Trophoblast cell (in vitro differentiated cells and primary cell): ENCODE measurements around the gene ZMYND8.
A peak's percentile ranks its signal among the peaks of the same experiment; 100 is the strongest.

ENCODE experiments used
- DNase-seq, 2 donors: peaks; one replicate each; pipeline ENCODE4 v3.0.0-alpha.2; 2016
- H2AFZ ChIP-seq: 2 replicates; pipeline ENCODE4 v1.6.1; 2013; ENCODE audit warnings: low read length, moderate library complexity, mild to moderate bottlenecking; ENCODE audit not compliant: insufficient read depth, poor library complexity
- H2AK5ac ChIP-seq: 2 replicates; pipeline ENCODE4 v1.6.1; 2013; ENCODE audit warnings: mild to moderate bottlenecking, low read length
- H2BK120ac ChIP-seq: 2 replicates; pipeline ENCODE4 v1.6.1; 2013; ENCODE audit warnings: low read length, mild to moderate bottlenecking, moderate library complexity; ENCODE audit not compliant: insufficient read depth, poor library complexity
- H2BK12ac ChIP-seq: 2 replicates; pipeline ENCODE4 v1.6.1; 2013; ENCODE audit warnings: mild to moderate bottlenecking, low read length, moderate library complexity
- H2BK5ac ChIP-seq: 2 replicates; pipeline ENCODE4 v1.6.1; 2013; ENCODE audit warnings: low read length, low read depth, moderate library complexity, mild to moderate bottlenecking; ENCODE audit not compliant: poor library complexity
- H3K14ac ChIP-seq: 2 replicates; pipeline ENCODE4 v1.6.1; 2013; ENCODE audit warnings: mild to moderate bottlenecking, low read length
- H3K18ac ChIP-seq: 2 replicates; pipeline ENCODE4 v1.6.1; 2013; ENCODE audit warnings: mild to moderate bottlenecking, low read length
- H3K23ac ChIP-seq: 2 replicates; pipeline ENCODE4 v1.6.1; 2013; ENCODE audit warnings: low read length
- H3K27ac ChIP-seq: 2 replicates; pipeline ENCODE4 v1.5.1; 2013; ENCODE audit warnings: low read depth, mild to moderate bottlenecking, inconsistent platforms, low read length, moderate library complexity
- H3K27me3 ChIP-seq: 2 replicates; pipeline ENCODE4 v1.6.1; 2013; ENCODE audit warnings: inconsistent platforms, mild to moderate bottlenecking, low read length, moderate library complexity; ENCODE audit not compliant: insufficient read depth
- H3K36me3 ChIP-seq, 2 experiments: 1 replicate in 1 of 2; 2 replicates in 1 of 2; pipeline ENCODE4 v1.6.1; 2013; ENCODE audit warnings: low read length in 2 of 2, mild to moderate bottlenecking in 2 of 2, moderate library complexity in 1 of 2; ENCODE audit not compliant: insufficient read depth in 2 of 2, control insufficient read depth in 1 of 2
- H3K4ac ChIP-seq: 2 replicates; pipeline ENCODE4 v1.6.1; 2013; ENCODE audit warnings: low read depth, mild to moderate bottlenecking, low read length, moderate library complexity
- H3K4me1 ChIP-seq, 2 experiments: 1 replicate in 1 of 2; 2 replicates in 1 of 2; pipeline ENCODE4 v1.6.1; 2013; ENCODE audit warnings: low read length in 2 of 2, mild to moderate bottlenecking in 2 of 2, moderate library complexity in 1 of 2; ENCODE audit not compliant: insufficient read depth in 2 of 2, control insufficient read depth in 1 of 2
- H3K4me2 ChIP-seq: 2 replicates; pipeline ENCODE4 v1.6.1; 2013; ENCODE audit warnings: inconsistent platforms, mild to moderate bottlenecking, low read length, moderate library complexity
- H3K4me3 ChIP-seq: 2 replicates; pipeline ENCODE4 v1.5.1; 2013; ENCODE audit warnings: mild to moderate bottlenecking, low read depth, low read length, inconsistent platforms
- H3K79me1 ChIP-seq: one replicate; pipeline ENCODE4 v1.6.1; 2013; ENCODE audit warnings: low read length
- H3K79me2 ChIP-seq: 2 replicates; pipeline ENCODE4 v1.6.1; 2013; ENCODE audit warnings: low read length, mild to moderate bottlenecking; ENCODE audit not compliant: control insufficient read depth, insufficient read depth, poor library complexity
- H3K9ac ChIP-seq: 2 replicates; pipeline ENCODE4 v1.6.1; 2013; ENCODE audit warnings: mild to moderate bottlenecking, low read length
- H3K9me3 ChIP-seq: 2 replicates; pipeline ENCODE4 v1.6.1; 2013; ENCODE audit warnings: low read depth, mild to moderate bottlenecking, control low read depth, inconsistent platforms, low read length; ENCODE audit not compliant: insufficient read depth
- H4K12ac ChIP-seq: 2 replicates; pipeline ENCODE4 v1.6.1; 2013; ENCODE audit warnings: low read depth, mild to moderate bottlenecking, low read length, moderate library complexity
- H4K8ac ChIP-seq: 2 replicates; pipeline ENCODE4 v1.6.1; 2013; ENCODE audit warnings: low read depth, mild to moderate bottlenecking, low read length, moderate library complexity
- H4K91ac ChIP-seq: one replicate; pipeline ENCODE4 v1.6.1; 2013; ENCODE audit warnings: low read depth, mild to moderate bottlenecking, low read length, moderate library complexity
- WGBS: extraction: QIAGEN DNeasy Blood & Tissue Kit; methylation state at CpG from one replicate; pipeline ENCODE4 v1.1.7; 2013; ENCODE audit warnings: missing lambda C conversion rate; ENCODE audit not compliant: insufficient read length, insufficient coverage; ENCODE audit errors: extremely low coverage; 5-methylcytosine and 5-hydroxymethylcytosine counted together

ZMYND8 gene

GRCh38 chr20:47198254-47198671, 158.2 kb downstream of the ZMYND8 start:
- Histone ChIP-seq H2BK5ac (no peak overlapping the region), H4K12ac (no peak overlapping the region), H3K23ac (no peak overlapping the region), H3K4me2 (no peak overlapping the region), H3K4ac (no peak overlapping the region), H2AK5ac (no peak overlapping the region), H4K91ac (no peak overlapping the region), H3K9me3 (no peaks in the 10 kb centered on the region), H3K36me3 (no peaks in the 10 kb centered on the region), H3K18ac (no peak overlapping the region), H3K27me3 (no peaks in the 10 kb centered on the region), H2AFZ (no peak overlapping the region), H3K4me3 (no peak overlapping the region), H3K79me2 (no peaks in the 10 kb centered on the region), H3K4me1 (peaks cover 5 to 6% of the 10 kb centered on the region in 2 experiments), H3K79me1 (no peaks in the 10 kb centered on the region), H3K14ac (no peak overlapping the region), H2BK12ac (no peak overlapping the region), H2BK120ac (no peak overlapping the region), H3K27ac (no peak overlapping the region), H3K9ac (no peak overlapping the region), H4K8ac (no peak overlapping the region)
- no peak for DNase-seq
- whole genome bisulfite sequencing: no CpG with 5 or more reads among the region's 3 CpGs

- Histone ChIP-seq H2AK5ac (no peak overlapping the region), H3K23ac (no peak overlapping the region), H4K12ac (no peak overlapping the region), H2BK120ac (no peak overlapping the region), H3K9ac (no peak overlapping the region), H3K4me3 (no peak overlapping the region), H2AFZ (no peak overlapping the region), H3K27me3 (no peaks in the 10 kb centered on the region), H2BK5ac (no peak overlapping the region), H4K91ac (no peak overlapping the region), H3K14ac (no peak overlapping the region), H3K9me3 (no peaks in the 10 kb centered on the region), H3K4me2 (no peak overlapping the region), H3K18ac (no peak overlapping the region), H3K79me1 (no peaks in the 10 kb centered on the region), H3K36me3 (no peaks in the 10 kb centered on the region), H3K4ac (no peak overlapping the region), H4K8ac (no peak overlapping the region), H3K4me1 (peaks cover 3% of the 10 kb centered on the region in 2 experiments), H3K27ac (no peak overlapping the region), H3K79me2 (no peaks in the 10 kb centered on the region), H2BK12ac (no peak overlapping the region)
- no CpG with 5 or more reads among the region's 34 CpGs for WGBS
- DNase-seq: peak; percentile 56 to 90
Measured at GRCh38 chr20:47196091-47197081, 160.1 kb downstream of the ZMYND8 start.

GRCh38 chr20:47195573-47195972, 160.9 kb downstream of the ZMYND8 start:
- Histone ChIP-seq H3K36me3 (no peaks in the 10 kb centered on the region), H4K8ac (no peak overlapping the region), H3K4me2 (no peak overlapping the region), H3K9ac (no peak overlapping the region), H3K27ac (no peak overlapping the region), H3K14ac (no peak overlapping the region), H3K27me3 (no peaks in the 10 kb centered on the region), H2BK120ac (no peak overlapping the region), H3K9me3 (no peaks in the 10 kb centered on the region), H3K79me1 (no peaks in the 10 kb centered on the region), H4K12ac (no peak overlapping the region), H3K4ac (no peak overlapping the region), H4K91ac (no peak overlapping the region), H2BK5ac (no peak overlapping the region), H3K4me1 (peaks cover 3% of the 10 kb centered on the region in 2 experiments), H3K79me2 (no peaks in the 10 kb centered on the region), H2AK5ac (no peak overlapping the region), H2BK12ac (no peak overlapping the region), H3K4me3 (peak overlapping the region; percentile 20), H3K18ac (no peak overlapping the region), H3K23ac (no peak overlapping the region), H2AFZ (no peak overlapping the region)
- peak in 1 of 2 donors; percentile 34 for DNase-seq
- WGBS: no CpG with 5 or more reads among the region's 9 CpGs

- Histone ChIP-seq H2AK5ac (no peak overlapping the region), H3K27me3 (no peaks in the 10 kb centered on the region), H3K27ac (no peak overlapping the region), H2BK5ac (no peak overlapping the region), H3K18ac (no peak overlapping the region), H3K4ac (no peak overlapping the region), H3K4me2 (no peak overlapping the region), H4K8ac (no peak overlapping the region), H3K14ac (no peak overlapping the region), H4K12ac (no peak overlapping the region), H3K79me1 (no peaks in the 10 kb centered on the region), H4K91ac (no peak overlapping the region), H3K4me1 (peaks cover 3 to 5% of the 10 kb centered on the region in 2 experiments), H2BK12ac (no peak overlapping the region), H3K4me3 (no peak overlapping the region), H3K9me3 (peaks cover 2% of the 10 kb centered on the region), H3K36me3 (peaks cover 2 to 5% of the 10 kb centered on the region in 2 experiments), H3K23ac (no peak overlapping the region), H3K79me2 (no peaks in the 10 kb centered on the region), H2AFZ (no peak overlapping the region), H2BK120ac (no peak overlapping the region), H3K9ac (no peak overlapping the region)
- no CpG with 5 or more reads among the region's 3 CpGs for WGBS
- DNase-seq: peak in 1 of 2 donors; percentile 51
Measured at GRCh38 chr20:47191956-47192355, 164.5 kb downstream of the ZMYND8 start.
